NCI-H1417 (cell line): ENCODE data around the gene OSGEP.

Source experiments
- DNase-seq, 3 experiments: peaks; one replicate each; lab custom pipeline; 2025; lab: John Stamatoyannopoulos, UW

OSGEP gene

DNA sequence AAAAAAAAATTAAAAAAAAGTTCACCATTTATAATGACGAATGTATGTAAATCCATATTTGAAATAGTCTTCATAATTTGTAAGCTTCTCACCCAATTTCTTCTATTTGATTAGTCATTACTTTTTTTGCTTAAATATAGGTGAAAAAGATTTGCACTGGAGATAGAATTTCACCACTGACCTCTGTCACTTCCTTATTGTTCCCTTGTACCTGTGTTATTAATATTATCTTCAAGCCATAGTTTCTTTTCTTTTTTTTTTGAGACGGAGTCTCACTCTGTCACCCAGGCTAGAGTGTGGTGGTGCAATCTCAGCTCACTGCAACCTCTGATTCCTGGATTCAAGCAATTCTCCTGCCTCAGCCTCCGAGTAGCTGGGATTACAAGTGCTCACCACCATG, 57.1 kb downstream of the OSGEP start:
- no peak for DNase-seq
